Measurements from ENCODE around the gene NUDCD2.

DNA sequence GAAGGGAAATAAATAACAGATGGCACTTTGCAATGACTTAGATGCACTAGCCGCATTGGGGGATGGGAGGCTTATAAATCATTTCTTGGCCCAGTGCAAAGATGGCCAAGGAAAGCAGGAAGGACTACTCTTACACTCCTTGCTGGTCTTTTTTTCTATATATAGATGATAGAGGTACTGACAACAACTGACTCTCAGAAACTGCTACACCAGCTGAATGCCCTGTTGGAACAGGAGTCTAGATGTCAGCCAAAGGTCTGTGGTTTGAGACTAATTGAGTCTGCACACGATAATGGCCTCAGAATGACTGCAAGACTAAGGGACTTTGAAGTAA is 20.8 kb downstream of the NUDCD2 start:
- TF ChIP-seq EZH2phosphoT487 (IDR thresholded peaks at IDR 0.05; ENCODE audit: low read length): no peak
- TF ChIP-seq, protein P1, sequence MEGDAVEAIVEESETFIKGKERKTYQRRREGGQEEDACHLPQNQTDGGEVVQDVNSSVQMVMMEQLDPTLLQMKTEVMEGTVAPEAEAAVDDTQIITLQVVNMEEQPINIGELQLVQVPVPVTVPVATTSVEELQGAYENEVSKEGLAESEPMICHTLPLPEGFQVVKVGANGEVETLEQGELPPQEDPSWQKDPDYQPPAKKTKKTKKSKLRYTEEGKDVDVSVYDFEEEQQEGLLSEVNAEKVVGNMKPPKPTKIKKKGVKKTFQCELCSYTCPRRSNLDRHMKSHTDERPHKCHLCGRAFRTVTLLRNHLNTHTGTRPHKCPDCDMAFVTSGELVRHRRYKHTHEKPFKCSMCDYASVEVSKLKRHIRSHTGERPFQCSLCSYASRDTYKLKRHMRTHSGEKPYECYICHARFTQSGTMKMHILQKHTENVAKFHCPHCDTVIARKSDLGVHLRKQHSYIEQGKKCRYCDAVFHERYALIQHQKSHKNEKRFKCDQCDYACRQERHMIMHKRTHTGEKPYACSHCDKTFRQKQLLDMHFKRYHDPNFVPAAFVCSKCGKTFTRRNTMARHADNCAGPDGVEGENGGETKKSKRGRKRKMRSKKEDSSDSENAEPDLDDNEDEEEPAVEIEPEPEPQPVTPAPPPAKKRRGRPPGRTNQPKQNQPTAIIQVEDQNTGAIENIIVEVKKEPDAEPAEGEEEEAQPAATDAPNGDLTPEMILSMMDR (IDR thresholded peaks at IDR 0.05; ENCODE audit: low read length): no peak
- no peak for TF ChIP-seq EZH2 (optimal IDR thresholded peaks at IDR 0.05; ENCODE audit: low read depth, low read length)

Measured in MM.1S (cell line).